ENCODE measurements around the gene DDN.

The DDN gene

DNA sequence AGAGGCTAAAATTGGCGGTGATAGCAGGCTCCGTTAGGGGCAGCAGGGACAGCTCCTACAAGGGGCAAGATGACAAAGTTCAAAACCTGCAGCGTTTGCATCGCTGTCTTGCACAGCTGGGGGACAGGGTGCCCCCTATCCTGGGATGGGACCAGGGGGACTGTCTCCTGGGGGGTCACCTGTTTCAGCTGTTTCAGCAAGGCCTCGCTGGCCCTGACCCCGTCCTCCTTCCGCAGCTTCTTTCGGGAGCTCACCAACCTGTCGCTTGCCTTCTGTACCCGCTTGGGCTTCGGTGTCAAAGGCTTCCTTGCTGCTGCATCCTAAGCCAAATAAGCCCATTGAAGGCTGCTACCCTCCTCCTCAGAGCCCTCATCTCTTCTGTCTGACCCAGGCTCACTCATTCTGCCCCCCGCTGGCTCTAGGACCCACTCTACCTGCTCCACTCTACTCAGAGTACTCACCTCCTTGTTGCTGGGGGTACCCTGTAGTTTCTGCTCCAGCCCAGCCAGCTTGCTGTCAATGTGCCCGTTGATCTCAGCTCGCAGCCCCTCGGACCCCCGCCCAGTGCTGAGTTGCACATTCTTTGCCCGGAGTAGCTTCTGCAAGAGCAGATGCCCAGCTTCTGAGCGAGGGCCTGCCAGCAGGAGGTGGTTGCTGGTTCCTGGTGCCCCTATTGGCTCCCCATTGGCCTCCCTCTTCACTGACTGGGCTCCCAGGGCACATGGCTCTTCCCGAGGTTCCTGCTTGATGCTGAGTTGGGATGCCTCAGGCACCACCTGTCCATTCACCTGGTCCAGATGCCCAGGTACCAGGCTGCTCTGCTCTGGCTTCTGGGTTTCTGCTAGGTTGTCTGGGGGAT is 31.8 kb upstream of the DDN start:
- DNase-seq, result no peak

DNA sequence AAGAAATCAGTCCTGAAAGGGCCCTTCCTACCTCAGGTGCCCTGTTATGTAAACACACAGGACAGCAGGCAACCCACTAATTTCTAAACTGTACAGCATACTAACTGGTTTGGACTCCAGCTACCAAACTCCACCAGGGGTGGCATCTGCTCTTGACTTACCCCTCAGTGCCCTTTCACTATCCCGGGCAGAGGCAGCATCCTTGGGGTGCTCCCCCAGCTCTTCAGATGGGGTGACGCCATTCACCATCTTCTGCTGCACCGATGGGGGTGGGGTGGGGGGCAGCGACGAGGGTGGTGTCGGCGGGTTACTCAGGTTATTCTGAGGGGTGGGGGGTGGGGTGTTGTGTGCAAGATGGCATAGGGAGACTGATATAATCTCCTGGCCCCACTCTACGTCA is 30.9 kb upstream of the DDN start:
- DNase-seq, result no peak

DNA sequence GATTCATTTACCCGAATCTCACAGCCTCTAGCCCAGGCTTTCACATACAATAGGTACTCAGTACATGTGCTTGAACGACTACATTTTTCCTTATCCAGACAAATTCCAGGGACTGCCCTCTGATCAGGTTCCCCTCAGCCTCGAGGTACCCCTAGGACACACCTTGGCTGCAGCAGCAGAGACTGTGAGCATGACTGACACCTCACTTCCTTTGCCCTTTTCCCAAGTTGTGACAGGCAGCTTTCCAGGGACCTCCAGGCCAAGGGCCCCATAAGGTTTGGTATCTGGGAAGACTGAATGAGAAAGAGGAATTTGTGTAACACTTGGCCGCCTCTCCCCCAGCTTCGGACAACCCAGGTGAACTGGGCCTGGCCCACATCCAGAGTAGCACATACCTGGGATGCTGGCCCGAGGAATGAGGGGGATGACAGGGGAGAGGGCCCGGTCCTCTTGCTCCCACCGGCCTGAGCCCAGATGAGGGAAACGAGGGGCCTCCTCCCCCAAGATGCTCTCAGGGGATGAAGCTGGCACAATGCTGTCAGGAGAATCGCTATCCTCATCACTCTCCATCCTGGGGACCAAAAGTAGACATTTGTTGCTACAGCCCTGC is 29.6 kb upstream of the DDN start:
- DNase-seq, result no peak

DNA sequence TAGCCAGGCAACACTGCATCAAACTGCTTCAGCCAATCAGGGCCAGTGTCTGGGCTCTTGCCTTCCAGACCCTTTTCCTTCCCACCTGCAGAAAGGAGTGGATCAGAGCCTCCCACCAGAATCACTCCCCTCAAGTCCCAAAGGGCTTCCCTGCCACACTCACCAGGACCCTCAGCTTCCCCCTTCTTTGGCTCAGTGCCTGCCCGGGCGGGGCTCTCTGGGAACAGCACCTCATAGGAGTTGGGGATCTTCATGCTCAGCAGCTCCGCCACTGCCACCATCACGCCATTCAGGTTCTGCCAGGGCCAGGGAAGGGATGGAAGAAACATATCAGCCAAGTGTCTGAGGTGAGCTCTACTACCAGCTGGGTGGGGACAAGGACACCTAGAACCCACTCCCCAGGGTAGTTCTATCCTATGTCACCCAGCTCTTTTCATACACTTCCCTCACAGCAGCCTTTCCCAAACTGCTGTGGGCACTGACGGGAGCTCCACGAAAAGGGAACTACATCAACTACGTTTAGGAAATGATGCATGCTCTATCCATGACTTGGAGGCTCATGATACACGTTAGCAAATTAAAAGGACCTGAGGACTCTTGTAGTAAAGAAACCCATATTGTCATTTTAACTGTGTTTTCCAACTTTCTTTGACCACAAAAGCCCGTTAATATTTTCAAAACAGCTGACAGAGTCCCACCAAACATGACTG is 28.8 kb upstream of the DDN start:
- DNase-seq, result no peak

DNA sequence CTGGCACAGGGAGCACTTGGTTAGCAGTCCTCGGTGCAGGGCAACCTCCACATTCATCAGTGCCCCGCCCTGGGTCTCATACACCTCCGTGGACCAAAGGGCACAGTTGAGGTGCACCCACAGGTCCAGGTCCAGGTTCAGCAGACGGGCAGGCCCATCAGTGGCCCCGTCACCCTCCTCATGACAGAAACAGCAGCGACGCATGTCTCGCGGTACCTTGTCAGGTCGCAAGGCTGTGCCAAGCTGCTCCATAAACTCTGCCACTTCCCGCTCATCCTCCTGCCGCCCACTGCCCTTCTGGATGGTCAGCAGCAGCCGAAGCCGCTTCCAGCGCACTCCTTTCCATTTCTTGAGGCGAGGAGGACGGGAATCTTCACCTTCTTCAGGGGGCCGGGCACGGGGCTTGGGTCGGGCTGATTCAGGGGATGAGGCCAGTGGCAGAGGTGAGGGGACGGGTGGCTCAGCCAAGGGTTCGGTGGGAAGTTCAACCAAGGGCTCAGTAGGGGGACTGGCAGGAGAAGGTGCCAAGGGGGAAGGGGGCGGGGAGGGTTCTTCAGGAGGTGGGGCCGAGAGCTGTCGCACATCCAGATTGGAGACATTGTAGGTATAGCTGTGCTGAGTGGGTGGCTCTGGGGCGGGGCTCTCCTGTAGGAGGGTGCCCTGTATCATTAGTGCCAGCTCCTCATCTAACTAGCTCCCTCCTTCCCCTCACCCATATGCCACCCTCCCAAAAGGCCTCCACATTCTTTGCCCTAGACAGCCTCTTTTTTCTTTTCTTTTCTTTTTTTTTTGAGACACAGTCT is 27.7 kb upstream of the DDN start:
- DNase-seq, result no peak

DNA sequence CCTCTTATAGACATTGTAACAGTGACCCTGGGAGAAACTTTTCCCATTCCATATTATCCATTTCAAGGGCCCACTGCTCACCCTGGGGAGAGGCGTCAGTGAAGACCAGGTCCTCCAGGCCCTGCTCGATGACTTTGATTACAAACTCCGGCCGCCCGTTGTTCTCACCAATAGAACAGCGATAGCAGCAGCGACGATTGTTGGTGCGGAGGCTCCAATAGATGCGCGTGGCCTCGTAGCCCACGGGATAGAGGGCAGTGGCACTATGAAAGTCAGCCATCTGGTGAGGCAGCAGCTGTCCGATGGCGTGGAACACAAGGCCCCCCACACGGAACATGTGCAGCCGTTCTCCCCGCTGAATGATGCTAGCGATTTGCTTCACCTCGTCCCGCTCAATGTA is 26.9 kb upstream of the DDN start:
- DNase-seq, result no peak

DNA sequence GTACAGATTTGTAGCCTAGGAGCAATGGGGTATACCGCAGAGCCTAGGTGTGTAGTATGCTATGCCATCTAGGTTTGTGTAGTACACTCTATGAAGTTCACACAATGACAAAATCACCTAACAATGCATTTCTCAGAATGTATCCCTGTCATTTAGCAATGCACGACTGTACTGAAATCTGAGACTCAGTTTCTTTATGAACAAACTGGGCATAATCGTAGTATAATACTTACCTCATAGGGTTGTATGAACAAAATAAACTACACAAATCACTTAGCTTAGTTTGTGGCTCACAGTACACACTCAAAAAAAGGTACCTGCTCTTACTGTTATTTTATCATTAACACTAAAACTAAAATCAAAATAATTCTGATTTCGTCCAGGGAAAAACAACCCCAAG is 26.3 kb upstream of the DDN start:
- no peak for DNase-seq

DNA sequence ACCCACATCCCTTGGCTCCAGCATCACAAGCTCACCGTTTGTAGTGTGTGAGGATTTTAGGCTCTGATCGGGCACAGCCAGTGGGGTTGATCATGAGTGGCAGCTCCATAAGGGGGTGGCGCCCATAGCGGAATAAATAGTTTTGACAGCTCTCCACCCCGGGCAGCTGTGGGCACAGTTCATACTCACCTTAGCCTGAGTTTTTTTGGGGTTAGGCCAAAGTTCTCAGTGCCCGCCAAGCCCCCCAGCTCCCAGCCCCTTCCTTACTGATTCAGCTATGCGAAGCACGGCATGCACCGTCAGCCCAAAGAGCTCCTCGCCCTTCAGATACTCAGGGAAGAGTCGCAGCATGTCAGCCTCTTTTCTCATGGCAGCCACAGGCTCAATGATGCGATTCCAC is 25.4 kb upstream of the DDN start:
- DNase-seq, result no peak

DNA sequence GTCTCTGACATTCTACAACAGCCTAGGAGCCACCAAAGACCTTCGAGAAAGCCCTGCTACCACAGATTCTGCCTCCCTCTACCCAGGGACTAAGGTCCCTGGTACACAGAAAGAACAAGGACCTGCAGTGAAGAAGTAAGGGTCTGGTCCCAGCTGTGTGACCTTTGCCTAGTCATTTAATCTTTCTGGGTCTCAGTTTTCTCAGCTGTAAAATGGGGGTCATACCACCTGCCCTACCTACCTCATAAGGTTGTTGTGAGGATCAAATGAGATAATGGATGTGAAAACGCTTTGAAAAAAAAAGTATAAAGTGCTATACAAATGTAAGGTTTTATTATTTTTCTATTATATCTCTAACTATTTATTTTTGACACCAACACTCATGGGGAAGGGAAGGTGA is 24.6 kb upstream of the DDN start:
- no peak for DNase-seq

DNA sequence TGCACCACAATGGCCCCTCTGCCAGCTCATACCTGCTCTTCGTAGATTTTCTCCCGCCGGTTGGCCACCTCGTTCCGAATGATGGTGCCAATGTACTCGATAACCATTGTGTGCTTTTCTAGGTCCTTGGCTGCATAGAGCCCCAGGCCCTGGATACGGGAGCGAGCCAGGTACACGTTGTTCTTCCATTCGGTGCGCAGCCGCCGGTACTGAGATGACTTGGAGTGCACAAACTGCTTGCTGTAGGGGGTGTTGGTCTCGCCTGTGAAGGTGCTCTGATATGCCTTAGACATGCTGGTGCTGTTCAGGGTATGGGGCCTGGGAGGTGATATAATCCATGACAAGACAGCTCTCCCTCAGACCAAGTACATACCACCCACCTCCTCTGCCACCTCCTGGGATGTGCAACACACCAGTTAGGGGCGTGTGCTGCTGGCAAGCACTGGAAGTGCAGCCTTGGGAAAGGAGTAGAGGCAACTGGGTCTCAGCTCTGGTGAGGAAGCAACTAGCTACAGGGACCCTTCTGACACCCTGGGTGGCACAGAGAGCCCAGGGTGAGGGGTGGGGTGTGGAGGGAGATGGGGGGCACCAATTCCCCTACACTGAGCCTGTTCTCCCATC is 23.5 kb upstream of the DDN start:
- no peak for DNase-seq

DNA sequence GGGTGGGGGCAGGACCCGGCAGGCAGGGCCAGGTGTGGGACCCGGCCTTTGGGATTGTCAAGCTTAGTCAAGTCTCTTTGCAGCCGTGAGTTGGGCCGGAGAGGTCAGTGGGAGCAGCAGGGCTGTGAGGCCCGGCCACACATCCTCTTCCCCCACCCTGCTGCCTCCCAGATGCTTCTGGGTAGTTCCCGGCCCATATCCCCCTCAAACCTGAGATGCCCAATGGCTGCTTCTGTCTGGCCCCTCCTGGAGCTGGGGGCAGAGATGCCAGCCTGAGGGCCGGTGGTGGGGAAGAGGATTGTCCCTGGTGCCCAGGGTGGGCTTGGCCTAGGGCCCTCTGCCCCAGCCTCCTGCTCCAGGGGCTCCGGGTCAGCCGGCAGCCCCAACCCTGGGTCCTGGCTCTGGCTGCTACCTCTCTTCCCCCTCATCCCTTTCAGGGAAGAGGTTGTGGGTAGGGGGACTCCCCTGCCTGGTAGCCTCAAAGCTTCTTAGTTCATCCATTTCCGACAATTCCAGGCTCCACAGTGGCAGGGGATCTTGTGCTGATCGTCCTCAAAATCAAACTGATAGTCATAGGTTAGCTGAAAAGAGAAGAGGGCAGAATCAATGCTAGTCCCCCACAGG is 22.2 kb upstream of the DDN start:
- DNase-seq, result no peak

DNA sequence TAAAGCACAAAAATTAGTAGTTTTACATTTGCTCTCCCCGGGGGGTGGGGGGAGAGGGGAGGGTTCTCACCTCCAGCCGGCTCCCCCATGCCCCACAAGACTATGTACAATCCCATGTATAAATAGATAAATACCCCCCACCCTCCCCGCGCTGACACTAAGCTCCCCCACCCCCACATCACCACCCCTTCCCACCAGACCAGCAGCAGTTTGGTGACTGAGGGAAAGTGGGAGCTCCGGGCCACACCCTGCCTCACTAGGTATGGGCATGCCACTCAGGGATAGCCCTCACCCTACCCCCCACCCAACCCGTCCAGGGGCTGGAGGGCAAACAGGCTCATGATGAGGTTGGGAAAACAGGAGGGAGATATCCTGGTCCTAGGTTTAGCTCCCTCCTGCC is 21.3 kb upstream of the DDN start:
- DNase-seq, result no peak

DNA sequence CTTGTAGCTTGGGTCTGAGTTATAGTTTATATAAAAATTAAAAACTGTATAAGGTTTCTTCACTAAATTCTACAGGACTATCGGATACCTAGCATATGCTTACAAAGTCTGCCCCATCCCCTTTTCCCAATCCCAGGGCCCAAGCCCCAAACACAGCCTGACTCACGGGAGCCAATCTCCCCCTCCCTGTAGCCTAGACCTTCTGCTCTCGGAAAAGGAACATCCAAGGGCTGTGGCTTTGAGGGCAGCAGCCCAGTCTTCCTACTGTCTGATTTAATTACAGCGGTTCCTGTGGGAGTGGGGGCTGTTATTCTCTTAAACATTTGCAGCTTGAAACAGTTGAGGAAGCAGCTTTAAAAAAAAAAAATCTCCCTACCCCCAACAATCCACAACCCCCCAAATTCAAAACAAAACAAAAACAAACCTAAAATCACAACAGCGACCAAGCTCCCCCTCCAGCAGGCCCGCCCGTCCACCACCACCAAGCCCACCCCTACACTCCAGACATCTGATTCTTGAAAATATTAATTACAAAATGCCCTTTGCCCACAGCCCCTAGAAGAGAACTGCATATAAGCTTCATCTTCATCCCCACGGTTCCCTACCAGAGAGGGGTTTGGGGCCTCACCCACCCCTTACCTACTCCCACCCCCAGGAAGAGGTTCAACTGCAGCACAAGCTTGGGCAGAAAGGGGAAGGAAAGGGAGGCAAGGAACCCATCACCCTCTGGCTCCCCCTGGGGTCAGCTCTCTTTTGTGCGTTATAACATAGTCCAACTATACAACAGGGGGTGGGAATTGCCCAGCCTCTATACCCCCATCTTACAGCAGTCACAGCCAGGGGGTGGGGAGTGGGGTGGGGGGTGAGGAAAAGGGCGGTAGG is 20.5 kb upstream of the DDN start:
- DNase-seq, result peak; percentile 6

DNA sequence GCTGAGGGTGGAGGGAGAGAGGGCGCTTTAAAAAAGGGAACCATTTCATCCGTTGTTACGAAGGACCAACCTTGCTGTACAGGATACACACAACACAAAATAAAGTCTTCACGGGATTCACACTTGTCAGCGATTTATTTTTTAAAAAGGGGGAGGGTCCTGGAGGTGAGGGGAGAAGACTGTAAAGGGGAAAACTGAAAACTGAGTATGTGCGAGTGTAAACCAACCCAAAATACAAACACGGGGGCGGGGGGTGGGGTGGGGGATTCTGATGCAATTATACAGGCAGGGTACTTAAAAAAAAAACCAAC is 19.9 kb upstream of the DDN start:
- DNase-seq, result no peak

DNA sequence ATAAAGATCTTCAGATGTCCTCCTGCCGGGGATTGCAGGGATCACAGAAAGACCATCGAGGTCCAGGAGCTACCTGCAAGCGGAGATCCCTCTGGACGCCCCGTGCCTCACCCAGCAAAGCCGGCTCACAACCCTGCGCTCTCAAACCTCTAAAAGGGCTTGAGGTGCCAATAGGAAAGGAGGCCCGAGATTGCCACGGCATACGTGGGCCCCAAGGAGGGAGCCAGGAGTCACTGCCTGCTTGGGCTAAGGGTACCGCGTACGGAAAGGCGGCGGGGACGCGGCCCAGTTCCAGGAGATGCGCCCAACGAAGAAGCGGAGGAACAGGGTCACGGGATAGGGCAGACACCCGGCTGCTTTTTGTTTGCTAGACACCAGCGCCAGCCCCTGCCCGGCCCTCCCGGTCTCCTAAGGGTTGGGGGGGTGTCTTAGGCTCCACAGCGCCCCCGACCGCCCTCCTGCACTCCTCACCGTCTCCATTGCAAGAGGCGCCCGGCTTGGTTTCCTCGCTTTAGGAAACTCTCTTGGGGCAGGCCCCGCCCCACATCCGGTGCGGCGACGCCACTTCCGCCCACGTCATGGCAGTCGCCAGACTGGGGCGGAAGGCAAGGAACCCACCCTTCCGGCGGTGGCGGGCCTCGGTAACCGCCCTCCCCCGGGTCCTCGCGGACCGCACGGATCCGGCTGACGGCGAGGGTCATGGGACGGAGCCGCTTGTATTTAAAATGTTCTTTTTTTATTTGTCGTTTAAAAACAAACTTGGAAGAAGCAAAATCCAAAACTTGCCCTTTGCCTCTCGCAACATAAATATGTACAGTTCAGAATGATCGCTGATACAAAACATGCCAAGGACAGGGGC is 19.3 kb upstream of the DDN start, which contains the start of gene PRKAG1:
PRKAG1 (minus strand) TSS at position 516 of the 859 bp plus-strand sequence; CDS start at position 480, 36 bp downstream.
- DNase-seq, result peak; percentile 72

DNA sequence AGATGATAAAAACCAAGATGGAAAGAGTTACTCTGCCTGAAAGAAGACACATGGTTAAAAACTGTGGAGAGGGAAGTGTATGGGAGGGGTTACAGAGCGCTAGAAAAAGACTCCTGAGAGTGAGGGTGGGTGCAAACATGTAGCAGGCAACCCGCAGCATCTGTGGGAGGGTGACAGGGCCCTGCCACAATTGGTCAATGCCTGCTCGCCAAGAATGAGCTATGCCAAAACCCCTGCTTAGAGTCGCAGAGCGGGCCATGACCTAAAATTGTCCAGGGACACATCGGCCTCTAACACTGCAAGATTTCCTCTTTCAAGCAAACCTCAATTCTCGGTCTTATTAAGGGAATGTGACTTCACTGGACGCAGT is 18.7 kb upstream of the DDN start:
- no peak for DNase-seq

DNA sequence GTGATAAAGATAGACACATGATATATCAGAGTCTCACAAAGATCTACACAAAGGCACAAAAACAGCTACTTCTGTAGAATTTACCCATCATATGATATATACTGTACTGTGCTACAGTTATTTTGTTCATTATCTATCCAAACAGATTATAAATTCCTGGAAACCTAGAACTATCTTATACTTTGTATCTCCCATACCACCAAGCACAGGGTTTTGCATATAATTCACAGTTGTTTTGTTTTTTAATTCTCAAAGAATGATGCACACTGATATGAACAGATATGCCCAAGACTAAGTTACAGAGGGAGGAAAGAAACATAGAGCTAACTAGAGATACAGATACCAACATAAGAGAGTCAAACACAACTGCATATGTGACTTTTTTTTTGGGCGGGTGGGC is 16.0 kb upstream of the DDN start:
- no peak for DNase-seq

DNA sequence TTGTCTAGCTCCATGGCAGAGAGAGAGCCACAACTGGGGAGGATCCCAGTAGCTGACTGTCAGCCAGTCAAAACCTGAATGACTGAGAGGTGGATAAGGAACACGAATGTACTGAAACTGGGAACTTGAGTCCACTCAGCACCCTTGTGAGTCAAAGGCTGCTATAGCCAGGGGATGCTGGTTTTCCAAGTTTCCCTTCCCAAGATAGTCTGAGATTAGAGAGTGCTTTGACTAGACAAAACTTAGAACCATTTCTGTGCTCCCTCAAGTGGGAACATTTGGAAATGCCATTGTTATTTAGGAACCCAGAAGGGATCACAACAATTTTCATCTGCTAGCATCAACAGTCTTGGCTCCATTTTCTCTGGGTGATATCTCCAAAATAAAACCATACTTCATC is 15.4 kb upstream of the DDN start:
- no peak for DNase-seq

DNA sequence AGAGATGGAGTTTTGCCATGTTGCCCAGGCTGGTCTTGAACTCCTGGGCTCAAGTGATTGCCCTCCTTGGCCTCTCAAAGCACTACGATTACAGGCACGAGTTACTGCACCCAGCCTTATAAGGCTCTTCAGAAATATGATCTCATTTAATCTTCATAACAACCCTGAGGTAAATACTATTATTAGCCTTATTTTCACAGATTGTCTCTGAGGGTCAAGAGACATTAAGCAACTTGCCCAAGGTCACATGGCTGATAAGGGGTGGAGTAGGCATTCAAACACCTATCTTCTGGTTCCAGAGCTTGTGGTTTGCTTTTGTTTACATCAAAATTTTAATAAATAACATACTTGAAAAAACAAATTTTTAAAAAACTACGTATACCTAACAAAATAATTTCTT is 14.3 kb upstream of the DDN start:
- no peak for DNase-seq

DNA sequence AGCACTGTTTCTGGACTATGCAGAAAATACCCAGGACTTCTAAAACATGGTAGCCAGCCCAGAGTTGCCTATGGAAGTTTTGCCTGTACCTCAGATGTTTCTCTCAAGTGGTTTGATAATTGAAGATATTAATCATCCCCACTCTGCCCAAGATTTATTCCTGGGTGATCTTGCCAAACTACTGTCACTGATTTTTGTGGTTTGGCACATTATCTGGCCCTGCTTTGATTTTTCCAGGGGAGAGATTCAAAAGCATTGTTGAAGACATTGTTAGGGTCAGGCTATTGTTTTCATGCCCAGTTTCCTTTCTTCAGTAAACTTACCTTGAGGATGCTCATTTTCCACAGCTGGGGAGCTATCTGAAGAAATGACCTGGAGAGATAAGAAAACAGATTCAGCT is 13.6 kb upstream of the DDN start:
- DNase-seq, result no peak

Measured in NCI-H524 treated with DMSO at 0.1 percent for 48 hours (cell line).